Esophagus squamous epithelium (tissue), 4 donors: Measurements from ENCODE around the gene CHRM1.

Experiments
- CTCF ChIP-seq, 6 experiments: fragments of 450-650 bp in 4 of 6; fragments of 200-600 bp in 2 of 6; sonication (generic) in 2 of 6; IDR thresholded peaks; one replicate each; pipeline ENCODE4 v1.5.1; 2016 to 2019; ENCODE audit warnings: antibody characterized with exemption in 6 of 6, mild to moderate bottlenecking in 4 of 6, moderate library complexity in 4 of 6
- POLR2A ChIP-seq, 4 donors: fragments of 450-650 bp; IDR thresholded peaks; one replicate each; pipeline ENCODE4 v1.6.1; 2017; ENCODE audit warnings: antibody characterized with exemption in 4 of 4, mild to moderate bottlenecking in 4 of 4, moderate library complexity in 3 of 4

- no peak for TF ChIP-seq CTCF (IDR thresholded peaks at IDR 0.05)
- no peak for TF ChIP-seq POLR2A (IDR thresholded peaks at IDR 0.05)
Measured at GRCh38 chr11:62957147-62957546, 36.0 kb upstream of the CHRM1 start.
